Brain microvascular endothelial cell (primary cell): ENCODE results near the gene SLC1A5.
"Not testable (repeated sequence)": the region's sequence is repeated elsewhere in the genome, so short reads cannot be mapped to it uniquely, and the experiment has no call there.

ENCODE experiments used
- DNase-seq: peaks from one replicate; pipeline ENCODE4 v3.0.0-alpha.2; 2020
- H3K27ac ChIP-seq: fragments of 250-450 bp; sonication (Bioruptor Pico); 2 replicates; pipeline ENCODE4 v1.5.1; 2020; ENCODE audit warnings: mild to moderate bottlenecking, moderate library complexity
- H3K27me3 ChIP-seq: fragments of 250-450 bp; sonication (Bioruptor Pico); replicated peaks from 2 replicates; pipeline ENCODE4 v1.5.1; 2020; ENCODE audit warnings: mild to moderate bottlenecking
- H3K36me3 ChIP-seq: fragments of 250-450 bp; sonication (Bioruptor Pico); replicated peaks from 2 replicates; pipeline ENCODE4 v1.5.1; 2020; ENCODE audit warnings: mild to moderate bottlenecking
- H3K4me3 ChIP-seq: 2 replicates; pipeline ENCODE4 v1.5.1; 2011; ENCODE audit warnings: low read depth, mild to moderate bottlenecking, control low read depth, low read length, moderate library complexity
- in situ Hi-C: cut with HindIII; loops from 2 replicates; pipeline ENCODE4 v1.10.0; 2017; ENCODE audit warnings: low sequenced_read_pairs, low pct_ligation_motif_present
- TF ChIP-seq, protein P1 (sequence below): IDR thresholded peaks from 2 replicates; pipeline ENCODE4 v1.5.1; 2011; ENCODE audit warnings: low read depth, mild to moderate bottlenecking, moderate library complexity, low read length, control low read depth, inconsistent platforms; ENCODE audit errors: missing control alignments

Gene SLC1A5

GRCh38 chr19:46785054-46785979, 3.1 kb downstream of the SLC1A5 start:
- Histone ChIP-seq H3K27ac (peak overlapping the region; percentile 88), H3K36me3 (peaks cover 36% of the 10 kb centered on the region), H3K4me3 (peak overlapping the region; percentile 84), H3K27me3 (no peaks in the 10 kb centered on the region)
- DNase-seq = no peak
- TF ChIP-seq, protein P1, sequence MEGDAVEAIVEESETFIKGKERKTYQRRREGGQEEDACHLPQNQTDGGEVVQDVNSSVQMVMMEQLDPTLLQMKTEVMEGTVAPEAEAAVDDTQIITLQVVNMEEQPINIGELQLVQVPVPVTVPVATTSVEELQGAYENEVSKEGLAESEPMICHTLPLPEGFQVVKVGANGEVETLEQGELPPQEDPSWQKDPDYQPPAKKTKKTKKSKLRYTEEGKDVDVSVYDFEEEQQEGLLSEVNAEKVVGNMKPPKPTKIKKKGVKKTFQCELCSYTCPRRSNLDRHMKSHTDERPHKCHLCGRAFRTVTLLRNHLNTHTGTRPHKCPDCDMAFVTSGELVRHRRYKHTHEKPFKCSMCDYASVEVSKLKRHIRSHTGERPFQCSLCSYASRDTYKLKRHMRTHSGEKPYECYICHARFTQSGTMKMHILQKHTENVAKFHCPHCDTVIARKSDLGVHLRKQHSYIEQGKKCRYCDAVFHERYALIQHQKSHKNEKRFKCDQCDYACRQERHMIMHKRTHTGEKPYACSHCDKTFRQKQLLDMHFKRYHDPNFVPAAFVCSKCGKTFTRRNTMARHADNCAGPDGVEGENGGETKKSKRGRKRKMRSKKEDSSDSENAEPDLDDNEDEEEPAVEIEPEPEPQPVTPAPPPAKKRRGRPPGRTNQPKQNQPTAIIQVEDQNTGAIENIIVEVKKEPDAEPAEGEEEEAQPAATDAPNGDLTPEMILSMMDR = no peak
- in situ Hi-C loops = no loop called here

GRCh38 chr19:46784262-46785053, 3.9 kb downstream of the SLC1A5 start:
- Histone ChIP-seq H3K36me3 (peaks cover 45% of the 10 kb centered on the region), H3K27ac (peak overlapping the region; percentile 88), H3K4me3 (peak overlapping the region; percentile 84), H3K27me3 (no peaks in the 10 kb centered on the region)
- TF ChIP-seq, protein P1 = peak; percentile 68
- in situ Hi-C loops = no loop called here
- DNase-seq = peak; percentile 78

DNA sequence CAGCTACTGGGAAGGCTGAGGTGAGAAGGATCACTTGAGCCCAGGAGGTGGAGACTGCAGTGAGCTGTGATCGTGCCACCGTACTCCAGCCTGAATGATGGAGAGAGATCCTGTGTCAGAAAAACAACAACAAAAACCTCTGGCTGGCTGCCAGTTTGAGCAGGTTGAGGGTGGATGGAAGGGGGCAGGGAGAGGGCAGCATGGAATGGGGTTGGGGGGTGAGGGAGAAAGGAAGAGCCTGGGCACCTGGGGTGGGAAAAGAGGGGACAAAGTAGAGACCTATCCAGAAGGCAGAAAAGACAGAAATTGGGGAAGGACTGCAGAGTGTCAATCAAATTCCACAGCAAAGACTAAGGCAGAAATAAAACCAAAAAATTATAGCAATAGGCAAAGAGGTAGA, 4.7 kb downstream of the SLC1A5 start:
- H3K27me3 ChIP-seq = no peaks in the 10 kb centered on the region
- in situ Hi-C loops = no loop called here
- H3K4me3 ChIP-seq = no peak overlapping the region
- peaks cover 52% of the 10 kb centered on the region for H3K36me3 ChIP-seq
- TF ChIP-seq, protein P1 = no peak
- peak overlapping the region; percentile 88 for H3K27ac ChIP-seq
- DNase-seq = no peak

- in situ Hi-C loops = no loop called here
- H3K36me3 ChIP-seq = peaks cover 61% of the 10 kb centered on the region
- TF ChIP-seq, protein P1 = no peak
- no peak overlapping the region for H3K4me3 ChIP-seq
- H3K27me3 ChIP-seq = no peaks in the 10 kb centered on the region
- H3K27ac ChIP-seq = no peak overlapping the region
- DNase-seq = no peak
These were observed 5.9 kb downstream of the SLC1A5 start for GRCh38 chr19:46782355-46783019.

GRCh38 chr19:46777956-46778645, 10.3 kb downstream of the SLC1A5 start:
- H3K27ac ChIP-seq, H3K4me3 ChIP-seq, DNase-seq, in situ Hi-C loops, H3K27me3 ChIP-seq: not testable (repeated sequence)
- H3K36me3 ChIP-seq = peaks cover 79% of the 10 kb centered on the region
